ENCODE measurements around the gene LCTL. TPM values are rescaled to one million over a fixed set of nuclear protein-coding genes. Genes with fewer than 3 reads are reported as not detected.

Gene LCTL
- total and polyA plus RNA-seq, 10 of the 15 experiments (the other 5 are each of a cell fraction or from before 2014, with no cell fraction given) = 0.07 to 0.76 (median 0.40) TPM; not detected in 5

DNA sequence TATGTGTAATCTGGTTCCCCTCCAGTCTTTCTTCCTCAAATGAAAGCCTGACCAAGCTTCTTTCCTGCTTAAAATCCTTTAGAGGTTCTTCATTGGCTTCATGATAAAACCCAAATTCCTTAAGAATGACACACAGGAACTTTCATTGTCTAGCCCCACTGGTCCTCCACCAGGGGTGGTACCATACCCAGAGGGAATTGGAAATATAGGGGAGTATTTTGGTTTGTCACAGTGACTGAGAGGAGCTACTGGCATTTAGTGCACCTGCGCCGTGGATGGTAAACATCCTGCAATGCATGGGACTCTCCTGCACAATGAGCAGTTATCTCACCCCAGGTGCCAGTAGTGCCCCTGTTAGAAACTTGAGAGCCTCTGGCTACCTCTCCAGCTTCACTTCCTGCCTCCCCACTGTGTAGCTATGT, 49.9 kb downstream of the LCTL start:
- SMC1A ChIA-PET (ENCODE audit: uncharacterized antibody, unreplicated experiment) = interaction anchor here (0.9 kb wide), 1 partner anchor 91 kb away, joined by 3 read pairs; no protein-coding TSS in a partner anchor

GRCh38 chr15:66514586-66514985, 51.2 kb downstream of the LCTL start:
- Histone ChIP-seq H3K79me2 (ENCODE audit: control insufficient read depth, insufficient read depth, low read length) (no peaks in the 10 kb centered on the region), H3K36me3 (ENCODE audit: control insufficient read depth in 2 of 2, insufficient read depth in 2 of 2, low read length in 1 of 2) (peaks cover 0 to 6% of the 10 kb centered on the region in 2 experiments; a peak in 3 of 4 replicates), H3K27ac (ENCODE audit: control insufficient read depth, insufficient read depth) (no peak overlapping the region), H4K20me1 (ENCODE audit: control insufficient read depth, insufficient read depth) (no peaks in the 10 kb centered on the region), H3K27me3 (replicated peaks in 1 of 2; ENCODE audit: control insufficient read depth in 2 of 2, insufficient read depth in 2 of 2, low read length in 1 of 2) (no peaks in the 10 kb centered on the region), H3K4me2 (ENCODE audit: control insufficient read depth, insufficient read depth) (no peak overlapping the region), H3K9ac (ENCODE audit: control insufficient read depth, insufficient read depth, low read length) (no peak overlapping the region), H3K4me1 (ENCODE audit: control insufficient read depth, insufficient read depth, low read length) (no peaks in the 10 kb centered on the region), H3K9me3 (replicated peaks; ENCODE audit: control insufficient read depth, insufficient read depth, low read length) (no peaks in the 10 kb centered on the region), H2AFZ (ENCODE audit: control insufficient read depth, low read depth, low read length) (no peak overlapping the region), H3K4me3 (no peak overlapping the region)
- ChIA-PET POLR2A (no interaction called here), CTCF (no interaction called here), SMC1A (ENCODE audit: uncharacterized antibody, unreplicated experiment) (no interaction called here), RAD21 (ENCODE audit: unreplicated experiment) (no interaction called here)
- FAIRE-seq (no peak), ATAC-seq (no peak), DNase-seq (ENCODE audit: low read depth, low spot score) (no peak)
- TF ChIP-seq KDM1A (IDR thresholded peaks at IDR 0.05; ENCODE audit: borderline replicate concordance) (no peak), RB1 (IDR thresholded peaks at IDR 0.05; ENCODE audit: borderline replicate concordance) (no peak), MTA2 (IDR thresholded peaks at IDR 0.05; ENCODE audit: low read depth) (no peak), HDAC2 (IDR thresholded peaks at IDR 0.05) (no peak), TBL1XR1 (IDR thresholded peaks at IDR 0.05; ENCODE audit: low read depth, low read length) (no peak), SMARCA5 (IDR thresholded peaks at IDR 0.05) (no peak), NR2C1 (IDR thresholded peaks at IDR 0.05) (no peak)
- WGBS (ENCODE audit: insufficient coverage, insufficient replicate concordance, low lambda C conversion rate, missing lambda C conversion rate) = 79% methylated on average over 3 of the region's 3 CpGs
- intact Hi-C loops (cut with micrococcal nuclease; ENCODE audit: unreplicated experiment) (no loop called here), in situ Hi-C loops (cut with MboI) (no loop called here)
- BruUV-seq (replicated peaks) = no TSS peak

More for the DNA sequence above, 49.9 kb downstream of the LCTL start:
- no peak for DNase-seq (ENCODE audit: low read depth, low spot score)
- 97% methylated on average over 2 of the region's 2 CpGs for WGBS (ENCODE audit: insufficient coverage, insufficient replicate concordance, low lambda C conversion rate, missing lambda C conversion rate)
- CTCF ChIA-PET = no interaction called here
- Histone ChIP-seq H3K27me3 (replicated peaks in 1 of 2; ENCODE audit: control insufficient read depth in 2 of 2, insufficient read depth in 2 of 2, low read length in 1 of 2) (no peaks in the 10 kb centered on the region), H3K79me2 (ENCODE audit: control insufficient read depth, insufficient read depth, low read length) (no peaks in the 10 kb centered on the region), H3K9me3 (replicated peaks; ENCODE audit: control insufficient read depth, insufficient read depth, low read length) (no peaks in the 10 kb centered on the region), H3K4me2 (ENCODE audit: control insufficient read depth, insufficient read depth) (no peak overlapping the region), H3K27ac (ENCODE audit: control insufficient read depth, insufficient read depth) (no peak overlapping the region), H3K9ac (ENCODE audit: control insufficient read depth, insufficient read depth, low read length) (no peak overlapping the region), H3K36me3 (ENCODE audit: control insufficient read depth in 2 of 2, insufficient read depth in 2 of 2, low read length in 1 of 2) (peaks cover 1 to 4% of the 10 kb centered on the region in 2 experiments), H2AFZ (ENCODE audit: control insufficient read depth, low read depth, low read length) (no peak overlapping the region), H3K4me3 (no peak overlapping the region), H3K4me1 (ENCODE audit: control insufficient read depth, insufficient read depth, low read length) (no peaks in the 10 kb centered on the region), H4K20me1 (ENCODE audit: control insufficient read depth, insufficient read depth) (no peaks in the 10 kb centered on the region)
- in situ Hi-C loops (cut with MboI) (no loop called here), intact Hi-C loops (cut with micrococcal nuclease; ENCODE audit: unreplicated experiment) (no loop called here)
- no peak for ATAC-seq
- TF ChIP-seq, protein P1, sequence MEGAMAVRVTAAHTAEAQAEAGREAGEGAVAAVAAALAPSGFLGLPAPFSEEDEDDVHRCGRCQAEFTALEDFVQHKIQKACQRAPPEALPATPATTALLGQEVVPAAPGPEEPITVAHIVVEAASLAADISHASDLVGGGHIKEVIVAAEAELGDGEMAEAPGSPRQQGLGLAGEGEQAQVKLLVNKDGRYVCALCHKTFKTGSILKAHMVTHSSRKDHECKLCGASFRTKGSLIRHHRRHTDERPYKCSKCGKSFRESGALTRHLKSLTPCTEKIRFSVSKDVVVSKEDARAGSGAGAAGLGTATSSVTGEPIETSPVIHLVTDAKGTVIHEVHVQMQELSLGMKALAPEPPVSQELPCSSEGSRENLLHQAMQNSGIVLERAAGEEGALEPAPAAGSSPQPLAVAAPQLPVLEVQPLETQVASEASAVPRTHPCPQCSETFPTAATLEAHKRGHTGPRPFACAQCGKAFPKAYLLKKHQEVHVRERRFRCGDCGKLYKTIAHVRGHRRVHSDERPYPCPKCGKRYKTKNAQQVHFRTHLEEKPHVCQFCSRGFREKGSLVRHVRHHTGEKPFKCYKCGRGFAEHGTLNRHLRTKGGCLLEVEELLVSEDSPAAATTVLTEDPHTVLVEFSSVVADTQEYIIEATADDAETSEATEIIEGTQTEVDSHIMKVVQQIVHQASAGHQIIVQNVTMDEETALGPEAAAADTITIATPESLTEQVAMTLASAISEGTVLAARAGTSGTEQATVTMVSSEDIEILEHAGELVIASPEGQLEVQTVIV (IDR thresholded peaks at IDR 0.05; ENCODE audit: borderline replicate concordance, partially characterized antibody) = no peak
- TF ChIP-seq BMI1 (IDR thresholded peaks at IDR 0.05; ENCODE audit: borderline replicate concordance) (no peak), RFX5 (IDR thresholded peaks at IDR 0.05; ENCODE audit: low read depth, low read length) (no peak), NBN (IDR thresholded peaks at IDR 0.05) (no peak), ZNF274 (IDR thresholded peaks at IDR 0.05; ENCODE audit: insufficient read depth, insufficient read length) (no peak), IRF4 (IDR thresholded peaks at IDR 0.05; ENCODE audit: low read depth, low read length) (no peak)
- POLR2A ChIA-PET = no interaction called here
- no TSS peak for BruUV-seq (replicated peaks)
- RAD21 ChIA-PET (ENCODE audit: unreplicated experiment) = no interaction called here
- no peak for FAIRE-seq

Data from GM12878 (cell line).